GM20431 (cell line): Measurements from ENCODE around the gene GRSF1.

Source experiments
- in situ Hi-C: fragments of 300-500 bp; cut with MseI, MboI; formaldehyde crosslinking; loops from one replicate; pipeline ENCODE4 v1.15.0; 2020; ENCODE audit warnings: low sequenced_read_pairs; ENCODE audit not compliant: unreplicated experiment

The GRSF1 gene

DNA sequence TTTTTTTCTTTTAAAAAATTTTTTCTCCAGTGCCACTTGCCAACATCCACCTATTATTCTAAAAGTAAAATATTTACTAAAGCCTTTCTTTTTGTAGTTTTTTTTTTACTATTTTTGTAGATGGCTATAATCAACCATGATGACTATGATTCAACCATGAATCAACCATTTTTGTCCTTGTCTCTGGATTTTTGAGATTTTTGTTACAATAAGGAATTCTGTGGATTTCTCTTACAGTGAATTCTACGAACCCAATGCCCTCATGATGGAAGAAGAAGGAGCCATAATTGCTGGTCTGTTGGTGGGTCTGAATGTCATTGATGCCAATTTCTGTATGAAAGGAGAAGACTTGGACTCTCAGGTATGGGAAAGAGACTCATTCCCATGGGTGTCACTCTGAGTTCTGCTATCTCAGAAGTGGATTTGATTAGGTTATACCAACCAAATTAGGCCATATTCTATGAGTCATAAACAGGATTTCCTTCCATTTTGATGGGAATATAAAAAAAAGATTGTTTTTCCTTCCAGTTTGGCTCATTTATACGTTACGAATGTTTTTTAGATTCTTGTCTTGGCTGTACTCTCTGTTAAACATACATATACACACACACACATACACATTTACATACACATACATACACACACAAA lies 71.3 kb downstream of the GRSF1 start:
- in situ Hi-C loops: no loop called here
